HepG2 (cell line): ENCODE measurements around the gene OR2L8. TPM values are rescaled to one million over a fixed set of nuclear protein-coding genes. Genes with fewer than 3 reads are reported as not detected.

ENCODE experiments used
- ATAC-seq: fragments of 200-7000 bp; cut with Tn5 transposase; 3 replicates; pipeline ENCODE4 v1.9.1; 2020; ENCODE audit warnings: mild to moderate bottlenecking, moderate library complexity
- BruUV-seq: library from RNA; stranded (reverse); fragments of 400-500 nt; replicated peaks from 2 replicates; lab custom pipeline; 2021; lab: Mats Ljungman, UMichigan
- CTCF ChIA-PET: fragments of 300-600 bp; formaldehyde crosslinking; extraction: SDS; loops from one replicate; lab custom pipeline; 2021; ENCODE audit warnings: low total read pairs, inconsistent platforms, low intra/inter-chr PET ratio; lab: Yijun Ruan, JAX
- POLR2A ChIA-PET: fragments of 350-600 bp; sonication (Branson Sonifier 250); formaldehyde crosslinking; loops from one replicate; lab custom pipeline; 2020; ENCODE audit warnings: antibody characterized with exemption, inconsistent platforms; lab: Yijun Ruan, JAX
- DNase-seq: peaks from one replicate; pipeline ENCODE4 v3.0.0-alpha.2; 2015; ENCODE audit warnings: low spot score
- FAIRE-seq: peaks from 3 replicates; lab custom pipeline; 2011; peaks lifted over from hg19 to GRCh38; lab: Jason Lieb, UNC
- H2AFZ ChIP-seq: one replicate; pipeline ENCODE4 v1.6.1; 2011; ENCODE audit warnings: low read length, inconsistent platforms
- H3K27ac ChIP-seq: fragments of 300-600 bp; 3 replicates; pipeline ENCODE4 v1.8.0; 2011; ENCODE audit warnings: mixed run types, mild to moderate bottlenecking, mixed read lengths, low read length, inconsistent platforms; ENCODE audit not compliant: insufficient read depth; ENCODE audit errors: extremely low read length
- H3K27me3 ChIP-seq, 2 experiments: fragments of 200-600 bp in 1 of 2; 2 replicates in 1 of 2; 3 replicates in 1 of 2; pipeline versions ENCODE4 v1.6.0 to v1.8.0; 2011; ENCODE audit warnings: low read length in 2 of 2, mild to moderate bottlenecking in 2 of 2, moderate library complexity in 2 of 2, inconsistent platforms in 1 of 2; ENCODE audit not compliant: insufficient read depth in 2 of 2, control insufficient read depth in 1 of 2
- H3K36me3 ChIP-seq, 2 experiments: fragments of 200-600 bp in 1 of 2; replicated peaks in 1 of 2; 2 replicates in 1 of 2; 3 replicates in 1 of 2; pipeline versions ENCODE4 v1.5.1 to v1.8.0; 2011; ENCODE audit warnings: low read length in 2 of 2, inconsistent platforms in 1 of 2; ENCODE audit not compliant: insufficient read depth in 2 of 2, control insufficient read depth in 1 of 2
- H3K4me1 ChIP-seq: 2 replicates; pipeline ENCODE4 v1.5.1; 2012; ENCODE audit warnings: low read length, inconsistent platforms; ENCODE audit not compliant: insufficient read depth
- H3K4me2 ChIP-seq: 2 replicates; pipeline ENCODE4 v1.6.0; 2011; ENCODE audit warnings: low read depth, low read length, inconsistent platforms
- H3K4me3 ChIP-seq, 3 experiments: fragments of 200-600 bp in 1 of 3; sonication (generic), shearing (Covaris generic) in 1 of 3; replicated peaks in 1 of 3; 2 replicates each; pipeline ENCODE4 v1.5.1; 2011 to 2016; ENCODE audit warnings: low read length in 3 of 3, inconsistent platforms in 2 of 3, low read depth in 2 of 3, mild to moderate bottlenecking in 2 of 3, control low read depth in 1 of 3, mixed read lengths in 1 of 3; ENCODE audit not compliant: insufficient read depth in 1 of 3
- H3K79me2 ChIP-seq: one replicate; pipeline ENCODE4 v1.6.1; 2011; ENCODE audit warnings: low read length, inconsistent platforms; ENCODE audit not compliant: insufficient read depth
- H3K9ac ChIP-seq: 2 replicates; pipeline ENCODE4 v1.6.0; 2011; ENCODE audit warnings: mild to moderate bottlenecking, low read depth, low read length, inconsistent platforms; ENCODE audit not compliant: insufficient read depth
- H3K9me3 ChIP-seq: 2 replicates; pipeline ENCODE4 v1.5.1; 2012; ENCODE audit warnings: mild to moderate bottlenecking, low read length
- H4K20me1 ChIP-seq: 2 replicates; pipeline ENCODE4 v1.6.0; 2011; ENCODE audit warnings: inconsistent platforms, mild to moderate bottlenecking, low read length, moderate library complexity; ENCODE audit not compliant: insufficient read depth
- CBX2 ChIP-seq, 2 experiments: fragments of 200-600 bp in 1 of 2; sonication (generic); formaldehyde crosslinking in 1 of 2; IDR thresholded peaks; 2 replicates each; pipeline versions ENCODE4 v1.7.0 to v1.8.1; 2018 to 2022; ENCODE audit warnings: low read depth in 2 of 2, low read length in 1 of 2, mild to moderate bottlenecking in 1 of 2, missing genetic modification reagents in 1 of 2
- FOXA1 ChIP-seq, 2 experiments: fragments of 450-650 bp in 1 of 2; sonication (generic) in 1 of 2; formaldehyde crosslinking in 1 of 2; IDR thresholded peaks; 2 replicates each; pipeline versions ENCODE4 v1.4.0 to v1.6.1; 2016 to 2020; ENCODE audit warnings: missing genetic modification reagents in 1 of 2
- GABPB1 ChIP-seq: IDR thresholded peaks from 2 replicates; pipeline ENCODE4 v1.6.1; 2016; ENCODE audit warnings: mild to moderate bottlenecking, missing genetic modification reagents, moderate library complexity, missing compliant biosample characterization
- TMF1 ChIP-seq: sonication (generic); formaldehyde crosslinking; IDR thresholded peaks from 2 replicates; pipeline ENCODE4 v1.8.1; 2022; ENCODE audit warnings: low read depth, missing genetic modification reagents
- WIZ ChIP-seq: sonication (generic); formaldehyde crosslinking; IDR thresholded peaks from 2 replicates; pipeline ENCODE4 v1.5.1; 2020; ENCODE audit warnings: mild to moderate bottlenecking, missing genetic modification reagents
- ZBTB40 ChIP-seq, 2 experiments: fragments of 450-650 bp in 1 of 2; sonication (generic) in 1 of 2; formaldehyde crosslinking in 1 of 2; IDR thresholded peaks; 2 replicates each; pipeline versions ENCODE4 v1.6.1 to v1.8.0; 2016 to 2022; ENCODE audit warnings: antibody characterized with exemption in 1 of 2, mild to moderate bottlenecking in 1 of 2, missing genetic modification reagents in 1 of 2
- ZNF567 ChIP-seq: sonication (generic); formaldehyde crosslinking; IDR thresholded peaks from 2 replicates; pipeline ENCODE4 v1.8.1; 2023; ENCODE audit warnings: mild to moderate bottlenecking, missing genetic modification reagents, borderline replicate concordance
- whole genome bisulfite sequencing: methylation state at CpG from one replicate; pipeline ENCODE4 v1.1.6; 2017; ENCODE audit warnings: low lambda C conversion rate; 5-methylcytosine and 5-hydroxymethylcytosine counted together
- in situ Hi-C: cut with HindIII; loops from 2 replicates; pipeline ENCODE4 v1.10.0; 2017; ENCODE audit warnings: low pct_unique_long_range_greater_than_20kb; ENCODE audit not compliant: extremely low pct_ligation_motif_present
- intact Hi-C: fragments of 100-400 bp; cut with micrococcal nuclease; formaldehyde crosslinking; loops from one replicate; pipeline ENCODE4 v1.10.0; 2022; ENCODE audit not compliant: unreplicated experiment
- polyA plus RNA-seq, 8 experiments: library from polyadenylated mRNA; depleted of rRNA in 3 of 8; stranded (reverse) in 7 of 8; unstranded in 1 of 8; fragments of >200 nt; fragmentation: Illumina TruSeq in 4 of 8; extraction: Trizol in 4 of 8; gene quantifications; 2 replicates each; pipeline versions ENCODE4 v1.2.1 to v1.2.3, GENCODE V29; 2011 to 2016; ENCODE audit warnings: low read depth in 4 of 8, missing spikeins in 1 of 8, mixed read lengths in 1 of 8; ENCODE audit not compliant: insufficient read depth in 1 of 8
- total RNA-seq, 5 experiments: library from RNA; depleted of rRNA; stranded (reverse); fragments of >200 nt; fragmentation: Illumina TruSeq; extraction: Trizol; gene quantifications; 2 replicates each; pipeline ENCODE4 v1.2.3, GENCODE V29; 2016; ENCODE audit warnings: low read depth in 1 of 5
- TF ChIP-seq, protein P1 (sequence below): sonication (generic); formaldehyde crosslinking; IDR thresholded peaks from 2 replicates; pipeline ENCODE4 v1.5.0; 2020; ENCODE audit warnings: mild to moderate bottlenecking, missing genetic modification reagents

OR2L8 gene
- total and polyA plus RNA-seq, 2 of the 13 experiments (the other 11 are each of a cell fraction or from before 2014, with no cell fraction given): not detected

GRCh38 chr1:247913786-247914185 is 34.9 kb upstream of the OR2L8 start:
- no peak overlapping the region for H3K4me3 ChIP-seq
- FAIRE-seq: no peak
- in situ Hi-C loops (no loop called here), intact Hi-C loops (no loop called here)
- H3K79me2 ChIP-seq: no peaks in the 10 kb centered on the region
- no peak overlapping the region for H3K27ac ChIP-seq
- ChIA-PET CTCF (no interaction called here), POLR2A (no interaction called here)
- no peaks in the 10 kb centered on the region for H3K36me3 ChIP-seq
- no peak overlapping the region for H2AFZ ChIP-seq
- H3K9ac ChIP-seq: no peak overlapping the region
- no peaks in the 10 kb centered on the region for H4K20me1 ChIP-seq
- TF ChIP-seq TMF1 (CRISPR knock-in tag): no peak
- TF ChIP-seq FOXA1 (IDR thresholded peaks at IDR 0.05): no peak
- no peak for TF ChIP-seq FOXA1 (CRISPR knock-in tag; IDR thresholded peaks at IDR 0.05)
- TF ChIP-seq ZBTB40 (IDR thresholded peaks at IDR 0.05): peak; percentile 86
- no peak for TF ChIP-seq ZBTB40 (CRISPR knock-in tag; IDR thresholded peaks at IDR 0.05)
- no peak for TF ChIP-seq GABPB1 (CRISPR knock-in tag)
- TF ChIP-seq ZNF567 (CRISPR knock-in tag): no peak
- TF ChIP-seq CBX2 (IDR thresholded peaks at IDR 0.05; ENCODE audit: low read depth, low read length): no peak
- no peak for TF ChIP-seq CBX2 (CRISPR knock-in tag; IDR thresholded peaks at IDR 0.05; ENCODE audit: low read depth)
- no peak for TF ChIP-seq WIZ
- TF ChIP-seq, protein P1, sequence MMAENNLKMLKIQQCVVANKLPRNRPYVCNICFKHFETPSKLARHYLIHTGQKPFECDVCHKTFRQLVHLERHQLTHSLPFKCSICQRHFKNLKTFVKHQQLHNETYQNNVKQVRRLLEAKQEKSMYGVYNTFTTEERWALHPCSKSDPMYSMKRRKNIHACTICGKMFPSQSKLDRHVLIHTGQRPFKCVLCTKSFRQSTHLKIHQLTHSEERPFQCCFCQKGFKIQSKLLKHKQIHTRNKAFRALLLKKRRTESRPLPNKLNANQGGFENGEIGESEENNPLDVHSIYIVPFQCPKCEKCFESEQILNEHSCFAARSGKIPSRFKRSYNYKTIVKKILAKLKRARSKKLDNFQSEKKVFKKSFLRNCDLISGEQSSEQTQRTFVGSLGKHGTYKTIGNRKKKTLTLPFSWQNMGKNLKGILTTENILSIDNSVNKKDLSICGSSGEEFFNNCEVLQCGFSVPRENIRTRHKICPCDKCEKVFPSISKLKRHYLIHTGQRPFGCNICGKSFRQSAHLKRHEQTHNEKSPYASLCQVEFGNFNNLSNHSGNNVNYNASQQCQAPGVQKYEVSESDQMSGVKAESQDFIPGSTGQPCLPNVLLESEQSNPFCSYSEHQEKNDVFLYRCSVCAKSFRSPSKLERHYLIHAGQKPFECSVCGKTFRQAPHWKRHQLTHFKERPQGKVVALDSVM (CRISPR knock-in tag): no peak
- DNase-seq: no peak
- ATAC-seq: no peak
- no peaks in the 10 kb centered on the region for H3K4me1 ChIP-seq
- BruUV-seq: no TSS peak
- WGBS: 0% methylated on average over 2 of the region's 2 CpGs
- peaks cover 27% of the 10 kb centered on the region for H3K9me3 ChIP-seq
- no peak overlapping the region for H3K4me2 ChIP-seq
- no peaks in the 10 kb centered on the region for H3K27me3 ChIP-seq
